Measurements from ENCODE around the gene BRINP3.

BRINP3 gene

DNA sequence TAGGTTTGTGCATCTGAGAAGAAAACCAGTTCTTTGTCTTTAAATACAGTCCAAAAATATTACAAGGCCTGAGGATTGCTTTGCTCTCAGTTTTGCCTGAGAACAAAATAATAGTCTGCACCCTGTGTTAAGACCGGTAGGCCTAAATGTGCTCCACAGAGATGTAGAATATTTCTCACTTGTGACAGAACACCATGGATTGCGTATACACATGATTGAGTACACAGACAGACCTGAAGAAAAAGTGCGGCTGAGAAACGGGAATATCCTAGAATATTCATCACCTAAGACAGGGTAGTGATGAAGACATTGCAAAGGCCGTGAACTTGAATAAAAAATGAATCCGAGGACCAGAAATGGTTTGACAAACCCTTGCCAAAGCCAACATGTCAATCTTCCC is 155.4 kb downstream of the BRINP3 start:
- DNase-seq (ENCODE audit: low spot score) = no peak

DNA sequence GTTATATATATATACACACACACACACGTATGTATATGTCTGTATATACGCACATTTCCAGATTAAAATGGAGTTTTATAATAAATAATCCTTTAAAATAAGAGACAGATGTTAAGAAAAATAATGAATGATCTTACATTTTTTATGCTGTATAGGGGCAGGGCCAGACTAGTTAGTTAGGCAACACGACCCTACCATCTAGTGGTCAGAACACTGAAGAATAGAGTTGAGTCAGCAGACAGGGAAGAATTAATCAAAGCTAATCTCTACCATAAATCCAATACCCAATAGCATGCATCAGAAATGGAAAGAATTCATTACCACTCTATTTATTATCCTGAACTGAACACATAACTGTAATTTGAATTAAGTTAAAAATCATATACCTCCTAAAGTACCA is 156.7 kb downstream of the BRINP3 start:
- DNase-seq (ENCODE audit: low spot score) = no peak

DNA sequence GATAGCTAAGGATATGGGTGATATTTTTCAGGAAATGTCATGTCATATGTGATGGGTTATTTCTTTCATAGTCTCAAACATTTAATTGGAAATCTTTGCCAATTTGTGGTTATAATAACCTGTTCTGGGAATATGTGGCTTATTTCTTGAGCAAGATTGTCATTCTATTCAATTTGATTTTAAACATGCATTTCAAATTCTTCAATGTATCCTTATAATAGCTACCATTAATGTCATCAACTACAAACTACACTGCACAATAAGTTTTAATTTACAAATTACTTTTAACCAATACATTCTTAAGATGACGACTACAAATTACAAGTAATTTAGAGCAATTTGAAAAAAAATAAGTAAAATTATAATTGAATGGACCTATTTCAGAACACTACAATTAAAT is 164.9 kb downstream of the BRINP3 start:
- DNase-seq (ENCODE audit: low spot score) = no peak

DNA sequence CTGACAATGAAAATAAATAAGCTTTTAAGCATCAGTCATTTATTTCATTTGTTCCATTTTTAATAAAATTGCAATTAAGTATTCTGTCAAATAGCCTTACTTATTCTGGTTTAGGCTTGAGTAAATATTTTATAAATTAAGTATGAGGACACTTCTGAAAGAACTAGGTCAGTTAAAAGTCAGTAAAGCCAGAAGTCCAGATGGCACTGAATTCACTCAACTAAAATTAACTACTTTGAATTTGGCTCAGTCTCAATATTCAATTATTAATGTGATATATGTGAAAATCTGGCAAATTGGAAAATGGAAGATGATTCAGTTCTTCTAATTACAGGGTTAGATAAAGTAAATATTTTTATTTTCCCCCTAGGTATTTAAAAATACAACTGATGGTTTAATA is 174.2 kb downstream of the BRINP3 start:
- DNase-seq (ENCODE audit: low spot score) = no peak

DNA sequence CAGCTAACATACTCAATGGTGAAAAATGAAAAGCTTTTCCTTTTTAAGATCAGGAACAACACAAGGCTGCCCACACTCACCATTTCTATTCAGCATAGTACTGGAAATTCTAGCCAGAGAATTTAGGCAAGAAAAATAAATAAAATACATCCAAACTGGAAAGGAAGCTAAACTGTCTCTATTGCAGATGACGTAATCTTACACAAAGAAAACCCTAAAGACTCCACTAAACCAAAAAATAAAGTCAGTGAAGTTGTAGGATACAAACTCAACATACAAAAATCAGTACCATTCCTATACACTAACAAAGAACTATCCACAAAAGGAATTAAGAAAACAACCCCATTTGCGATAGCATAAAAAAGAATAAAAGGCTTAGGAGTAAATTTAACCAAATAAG is 181.2 kb downstream of the BRINP3 start:
- DNase-seq (ENCODE audit: low spot score) = no peak

DNA sequence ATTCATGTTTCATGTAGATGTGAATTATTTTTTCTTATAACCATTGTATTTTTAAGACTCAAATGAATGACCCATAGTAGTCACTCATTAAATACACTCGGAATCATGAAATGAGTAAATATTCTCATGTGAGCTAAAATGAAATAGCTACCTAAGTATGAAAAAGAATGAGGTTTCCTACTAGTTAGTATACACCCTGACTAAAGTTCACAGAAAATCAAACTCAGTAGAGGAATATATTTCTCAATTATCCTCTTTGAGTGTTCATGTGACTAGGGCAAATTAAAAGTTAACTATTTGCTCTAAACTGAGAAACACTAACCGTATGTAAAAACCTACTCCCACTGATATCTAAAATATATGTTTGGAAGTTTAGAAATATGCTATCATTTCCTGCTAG is 187.8 kb downstream of the BRINP3 start:
- DNase-seq (ENCODE audit: low spot score) = no peak

DNA sequence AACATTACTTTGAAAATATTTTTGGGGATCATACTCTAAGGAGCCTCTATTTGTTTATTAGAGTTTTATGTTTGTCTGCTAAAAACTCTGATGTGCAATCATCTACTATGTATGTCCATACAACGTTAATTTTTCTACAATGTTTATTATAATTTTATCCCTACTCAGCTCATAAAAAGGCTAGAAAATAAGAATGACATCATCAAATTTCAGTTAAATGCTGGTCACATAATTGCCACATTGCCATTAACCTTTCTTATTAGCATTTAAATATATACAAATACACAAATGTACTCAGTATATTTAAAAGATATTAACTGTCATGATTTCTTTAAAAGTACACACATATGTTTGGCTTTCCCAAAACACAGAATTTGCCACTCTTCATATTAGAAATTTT is 191.6 kb downstream of the BRINP3 start:
- DNase-seq (ENCODE audit: low spot score) = no peak

DNA sequence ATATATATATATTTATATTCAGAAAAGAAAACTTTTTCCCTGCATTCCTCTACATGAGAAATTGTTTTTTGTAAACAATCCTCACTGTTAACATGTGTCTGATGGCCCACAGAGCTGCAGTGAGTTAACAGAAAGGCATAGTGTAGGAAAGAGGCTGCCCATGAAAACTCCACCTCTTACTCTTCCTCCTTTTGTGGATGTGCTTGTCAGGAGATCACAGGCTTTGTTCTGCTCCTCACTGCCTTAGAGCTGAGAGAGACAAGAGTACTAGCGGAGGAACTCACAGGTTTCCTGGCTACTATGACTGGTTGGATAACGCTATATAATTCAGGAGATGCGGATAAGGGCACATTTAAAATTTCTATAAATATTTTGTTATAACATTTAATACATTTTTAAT is 200.6 kb downstream of the BRINP3 start:
- no peak for DNase-seq (ENCODE audit: low spot score)

DNA sequence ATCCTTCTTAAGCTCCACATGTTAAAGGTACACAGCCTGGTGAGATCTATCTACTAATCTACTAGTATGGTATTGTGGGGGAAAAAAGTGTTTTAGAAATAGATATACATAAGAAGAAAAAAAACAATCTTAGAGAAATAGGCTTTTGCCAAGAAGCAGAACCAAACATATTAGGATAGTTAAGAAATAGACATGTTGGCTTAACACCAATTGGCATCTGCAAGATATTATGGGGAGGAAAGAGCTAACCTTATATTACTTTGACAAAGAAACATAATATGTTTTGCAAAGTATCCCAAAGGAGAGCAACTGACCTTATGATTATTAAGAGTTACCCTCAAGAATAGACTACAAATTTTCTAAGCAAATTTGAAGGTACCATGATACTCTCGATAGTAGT is 202.9 kb downstream of the BRINP3 start:
- DNase-seq (ENCODE audit: low spot score) = no peak

DNA sequence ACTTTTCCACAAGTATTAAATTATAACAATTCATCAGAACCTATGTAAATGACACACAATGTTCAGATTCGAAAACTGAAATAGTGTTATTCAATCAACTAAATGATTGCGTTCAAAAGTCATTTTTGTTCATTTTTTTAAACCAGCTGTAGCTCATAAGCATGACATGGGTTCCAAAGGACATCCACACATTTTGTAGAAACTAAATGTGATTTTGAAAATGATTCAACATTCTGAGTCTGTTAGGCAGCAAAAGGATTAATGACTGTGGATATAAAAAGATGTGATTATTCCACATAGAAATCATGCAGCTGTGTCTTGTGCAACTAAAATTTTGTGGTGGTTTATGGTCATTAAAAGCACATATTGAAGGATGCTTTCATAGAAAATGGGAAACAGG is 204.5 kb downstream of the BRINP3 start:
- no peak for DNase-seq (ENCODE audit: low spot score)

DNA sequence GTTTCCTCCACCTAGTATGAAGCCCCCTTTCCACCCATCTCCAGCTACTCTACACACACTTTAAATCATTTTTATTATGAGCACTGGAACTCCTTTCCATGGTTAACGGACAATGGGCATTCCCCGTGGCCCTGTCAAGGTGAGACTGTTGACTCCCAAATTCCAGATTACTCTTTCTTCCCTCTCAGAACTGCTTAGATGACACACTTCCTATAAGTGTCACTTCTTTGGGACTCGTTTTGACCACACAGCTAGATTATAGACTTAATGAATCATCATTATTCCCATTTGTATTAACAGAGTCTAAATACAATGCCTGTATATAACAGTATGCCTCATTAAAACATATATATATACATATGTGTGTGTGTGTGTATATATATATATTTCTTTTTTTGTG is 215.1 kb downstream of the BRINP3 start:
- DNase-seq (ENCODE audit: low spot score) = no peak

DNA sequence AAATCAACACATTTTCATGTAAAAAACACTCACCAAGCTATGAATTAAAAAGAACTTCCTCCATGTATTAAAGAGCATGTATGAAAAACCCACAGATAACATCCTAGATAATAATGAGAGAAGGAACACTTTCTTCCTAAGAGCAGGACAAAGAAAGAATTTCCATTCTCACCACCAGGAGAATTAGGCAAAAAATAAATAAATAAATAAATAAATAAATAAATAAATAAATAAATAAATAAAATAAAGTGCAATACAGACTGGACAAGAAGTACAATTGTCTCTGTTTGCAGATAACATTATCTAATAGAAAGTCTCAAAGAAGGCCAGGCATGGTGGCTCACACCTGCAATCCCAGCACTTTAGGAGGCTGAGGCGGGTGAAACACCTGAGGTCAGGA is 218.2 kb downstream of the BRINP3 start:
- no peak for DNase-seq (ENCODE audit: low spot score)

DNA sequence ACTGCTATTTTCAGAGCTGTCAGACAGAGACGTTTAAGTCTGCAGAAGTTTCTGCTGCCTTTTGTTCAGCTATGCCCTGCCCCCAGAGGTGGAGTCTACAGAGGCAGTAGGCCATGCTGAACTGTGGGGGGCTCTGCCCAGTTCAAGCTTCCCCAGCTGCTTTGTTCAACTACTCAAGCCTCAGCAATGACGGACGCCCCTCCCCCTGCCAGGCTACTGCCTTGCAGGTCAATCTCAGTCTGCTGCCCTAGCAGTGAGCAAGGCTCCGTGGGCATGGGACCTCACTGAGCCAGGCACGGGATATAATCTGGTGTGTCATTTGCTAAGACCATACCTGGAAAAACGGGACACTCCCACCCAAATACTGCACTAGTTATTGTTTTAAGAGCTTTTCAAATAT is 219.7 kb downstream of the BRINP3 start:
- no peak for DNase-seq (ENCODE audit: low spot score)

DNA sequence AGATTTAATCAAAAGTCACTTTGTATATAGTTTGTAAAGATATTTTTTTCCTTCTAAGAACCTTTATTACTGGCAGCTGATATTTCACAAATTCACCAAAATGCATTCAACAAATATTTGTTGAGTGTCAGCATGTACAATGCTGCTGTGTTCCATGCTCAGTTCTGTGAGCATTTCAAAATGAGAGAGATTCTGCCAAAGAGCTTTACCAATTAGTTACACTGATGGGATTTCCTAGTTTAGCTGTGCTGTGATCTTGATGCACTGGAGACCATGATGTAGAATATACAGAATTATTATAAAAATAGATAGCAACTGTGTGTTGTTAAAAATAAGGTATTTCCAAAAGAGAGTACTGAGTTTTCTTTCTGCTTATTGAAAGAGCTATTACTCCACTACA is 225.6 kb downstream of the BRINP3 start:
- DNase-seq (ENCODE audit: low spot score) = no peak

DNA sequence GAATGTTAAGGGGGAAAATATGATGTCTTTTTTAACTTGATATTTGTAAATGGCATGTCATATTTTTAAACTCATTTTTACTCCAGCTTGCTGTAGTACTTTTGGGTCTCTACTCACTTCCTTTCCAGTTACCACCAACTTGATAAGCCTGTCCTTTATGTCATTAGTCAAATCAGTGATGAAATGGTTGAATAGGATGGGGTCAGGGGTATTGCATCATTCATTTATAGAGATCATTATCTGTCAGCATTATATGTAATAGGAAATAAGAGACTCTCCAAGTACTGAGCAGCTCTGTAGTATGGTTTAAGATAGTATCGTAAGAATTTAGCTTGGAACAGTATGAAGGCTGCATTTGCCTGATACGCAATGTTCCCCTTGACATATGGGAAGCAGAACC is 227.3 kb downstream of the BRINP3 start:
- DNase-seq (ENCODE audit: low spot score) = no peak

DNA sequence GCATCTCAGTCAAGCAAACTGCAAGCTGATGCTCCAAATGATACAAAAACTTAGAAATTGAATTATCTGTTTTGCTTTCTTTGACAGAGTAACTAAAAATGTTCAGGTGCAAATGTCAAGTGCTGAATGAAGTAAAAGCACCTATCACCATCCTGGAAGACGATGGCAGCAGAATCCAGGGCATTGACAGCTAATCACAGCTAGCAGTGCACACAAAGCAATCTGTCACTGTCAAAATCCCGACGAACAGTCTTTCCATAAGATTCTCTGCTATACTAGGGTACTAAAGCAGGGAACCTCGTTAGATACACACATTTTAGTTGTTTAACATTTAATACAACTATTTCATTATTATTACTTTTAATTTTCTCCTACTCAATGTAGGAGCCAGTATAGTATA is 233.3 kb downstream of the BRINP3 start:
- DNase-seq (ENCODE audit: low spot score) = no peak

DNA sequence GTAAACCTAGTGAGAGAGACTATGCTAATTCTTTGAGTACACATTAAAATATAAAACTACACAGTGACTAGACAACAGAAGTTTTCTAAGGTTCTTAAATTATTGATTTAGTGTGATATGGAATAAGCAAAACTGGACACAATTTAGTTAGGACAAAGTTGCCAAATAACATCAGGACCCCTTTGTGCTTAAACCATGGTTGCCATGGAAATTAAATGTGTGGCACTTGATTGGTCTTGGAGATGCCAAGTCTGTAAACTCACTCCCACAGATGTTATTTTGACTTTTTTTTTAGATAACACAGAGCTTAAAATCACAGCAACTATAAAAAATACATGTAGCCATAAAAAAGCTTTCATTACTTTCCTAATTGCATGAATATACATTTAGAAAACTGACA is 234.6 kb downstream of the BRINP3 start:
- no peak for DNase-seq (ENCODE audit: low spot score)

DNA sequence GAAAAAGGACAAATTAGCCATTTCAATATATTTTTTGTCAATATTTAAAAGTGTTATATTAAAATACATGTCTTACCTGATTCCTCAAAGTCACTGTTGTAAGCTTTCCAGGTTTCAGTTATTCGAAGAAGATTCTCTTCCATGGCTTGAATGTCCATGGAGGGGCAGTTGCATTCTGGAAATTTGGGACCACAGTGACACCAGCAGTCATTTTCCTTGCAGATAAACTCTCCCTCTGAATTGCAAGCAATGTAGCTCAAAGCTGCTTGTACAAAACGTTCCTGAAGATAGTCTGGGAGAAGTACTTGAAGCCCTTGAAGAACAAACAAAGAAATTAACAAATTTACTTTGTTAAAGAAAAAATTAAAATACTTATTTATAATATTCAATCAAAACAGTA is 251.7 kb downstream of the BRINP3 start:
- DNase-seq (ENCODE audit: low spot score) = no peak

DNA sequence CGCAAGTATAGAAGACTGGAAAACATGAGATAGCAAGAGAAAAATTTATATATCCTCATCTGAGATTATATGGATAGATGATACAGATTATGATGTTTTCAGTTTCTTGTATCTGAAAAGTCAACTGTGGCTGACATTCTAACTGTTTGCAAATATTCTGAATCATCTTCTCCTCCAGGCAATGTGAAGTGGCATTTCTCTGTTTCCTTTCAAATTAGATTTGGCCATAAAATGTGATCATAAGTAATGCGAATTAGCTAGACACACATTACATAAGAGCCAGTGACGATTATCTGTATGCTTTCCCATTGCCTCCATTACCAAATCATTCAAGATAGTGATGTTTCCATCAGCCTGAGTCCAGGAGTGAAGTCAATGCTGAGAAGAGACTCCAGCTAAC is 265.2 kb downstream of the BRINP3 start:
- no peak for DNase-seq (ENCODE audit: low spot score)

DNA sequence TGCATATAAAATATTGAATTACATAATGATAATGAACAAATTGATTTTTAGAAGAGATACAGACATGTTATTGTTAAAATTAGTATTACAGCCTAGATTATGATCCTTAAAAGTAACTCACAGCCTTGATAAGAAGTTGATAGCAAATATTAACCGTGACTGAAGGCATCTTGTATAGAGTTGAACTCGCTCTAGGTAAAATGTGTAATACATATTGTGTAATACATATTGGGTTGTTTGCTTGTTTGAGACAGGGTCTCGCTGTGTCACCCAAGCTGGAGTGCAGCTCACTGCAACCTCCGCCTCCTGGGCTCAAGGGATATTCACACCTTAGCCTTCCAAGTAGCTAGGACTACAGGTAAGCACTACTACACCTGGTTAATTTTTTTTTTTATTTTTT is 269.9 kb downstream of the BRINP3 start:
- no peak for DNase-seq (ENCODE audit: low spot score)

DNA sequence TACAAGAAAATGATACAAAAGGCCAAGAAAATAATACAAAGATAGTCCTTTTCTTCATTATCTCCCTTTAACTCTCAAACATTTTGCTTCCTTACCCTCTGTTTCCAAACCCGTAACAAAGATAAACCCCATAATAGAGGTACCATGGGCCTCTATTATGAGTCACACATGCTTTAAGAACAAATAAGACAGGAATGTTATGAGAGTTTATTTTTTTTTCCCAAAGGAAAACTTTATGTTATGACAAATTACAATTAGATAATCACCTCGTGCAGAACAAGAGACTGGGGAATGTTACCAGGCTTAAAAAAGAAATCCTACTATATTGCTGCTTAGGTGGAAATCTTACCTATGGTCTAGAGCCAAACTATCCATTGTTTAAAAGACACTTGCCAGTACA is 272.0 kb downstream of the BRINP3 start:
- no peak for DNase-seq (ENCODE audit: low spot score)

DNA sequence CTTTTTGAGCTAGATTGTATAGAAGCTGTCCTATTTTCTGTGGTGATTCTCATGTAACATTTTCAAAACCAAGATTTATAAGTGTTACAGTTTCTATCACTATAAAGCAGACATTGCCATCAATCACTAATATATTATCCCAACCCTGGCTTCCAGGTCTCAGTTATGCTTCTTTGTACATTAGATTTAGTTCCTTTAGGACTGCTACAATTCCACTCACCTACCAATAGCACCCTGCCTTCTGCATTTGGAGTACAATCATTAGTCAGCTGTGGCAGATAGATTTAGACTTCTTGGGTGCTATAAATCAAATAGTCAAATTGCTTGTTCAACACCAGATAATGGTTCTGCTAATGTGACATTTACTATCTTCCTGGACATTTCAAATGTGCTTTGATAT is 281.6 kb downstream of the BRINP3 start:
- no peak for DNase-seq (ENCODE audit: low spot score)

DNA sequence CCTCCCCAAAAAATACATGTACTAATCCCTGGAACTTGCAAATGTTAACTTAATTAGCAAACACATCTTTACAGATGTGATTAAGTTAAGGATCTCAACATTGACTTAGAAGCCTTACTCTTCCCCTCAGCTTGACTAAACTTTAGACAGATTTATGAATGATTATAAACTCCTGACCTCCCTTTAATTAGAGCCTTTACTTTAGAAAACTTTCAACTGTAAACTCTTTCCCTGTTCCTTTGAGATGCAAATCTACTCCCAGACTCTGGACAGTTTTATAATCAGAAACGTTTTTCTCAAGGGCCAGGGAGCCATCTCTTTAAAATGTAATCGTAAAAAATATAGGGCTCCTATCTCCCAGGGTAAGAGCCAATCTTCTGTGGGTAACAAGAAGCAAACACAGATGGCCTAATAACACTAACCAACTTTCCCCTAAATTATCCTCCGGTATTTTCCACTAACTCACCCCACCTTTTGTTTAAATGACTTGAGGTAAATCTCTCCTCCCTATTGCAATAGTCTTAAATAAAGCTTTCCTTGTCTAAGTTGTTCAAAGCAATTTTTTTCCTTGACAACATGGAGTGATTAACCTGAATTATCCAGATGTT is 284.1 kb downstream of the BRINP3 start:
- DNase-seq (ENCODE audit: low spot score) = no peak

DNA sequence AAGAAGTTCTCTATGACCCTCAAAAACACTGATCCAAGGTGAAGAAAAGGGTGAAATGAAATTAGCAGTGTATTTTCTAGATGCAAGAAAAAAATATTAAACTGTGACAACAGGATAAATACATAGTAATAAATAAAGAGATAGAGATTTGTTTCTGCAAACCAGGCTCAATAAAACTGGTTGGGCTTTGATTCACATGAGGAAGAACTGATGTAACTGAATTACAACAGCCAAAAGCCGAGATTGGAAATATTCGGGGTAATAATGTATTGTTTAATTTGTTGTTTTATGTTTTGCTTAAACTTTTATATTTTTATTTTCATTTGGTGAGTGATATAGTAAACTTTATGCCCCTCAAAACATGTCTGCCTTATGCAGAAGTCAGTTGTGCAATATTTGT is 285.0 kb downstream of the BRINP3 start:
- DNase-seq (ENCODE audit: low spot score) = no peak

DNA sequence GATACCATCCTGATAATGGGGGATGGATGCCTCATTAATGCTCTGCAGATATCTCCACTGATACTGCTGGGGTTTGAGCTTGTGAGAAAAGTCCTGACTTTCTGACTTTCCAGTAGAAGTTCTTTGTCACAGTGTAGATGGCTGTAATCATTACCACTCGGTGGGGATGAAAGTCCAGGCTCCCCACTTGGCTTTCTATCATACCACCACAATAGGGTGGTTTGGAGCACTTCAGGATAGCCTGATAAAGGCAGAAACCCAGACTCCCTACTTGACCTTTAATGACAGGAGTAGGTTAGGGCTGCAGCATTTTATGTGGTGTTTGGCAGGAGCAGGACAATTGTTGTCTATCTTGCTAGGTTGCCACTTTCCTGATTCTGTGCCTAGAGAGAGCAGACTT is 294.1 kb downstream of the BRINP3 start:
- no peak for DNase-seq (ENCODE audit: low spot score)

Measured in AG08395 (cell line).